PC-9 (cell line): ENCODE measurements around the gene ITPKC. TPM values are rescaled to one million over a fixed set of nuclear protein-coding genes. Genes with fewer than 3 reads are reported as not detected.

Source experiments
- BruUV-seq: library from RNA; stranded (reverse); fragments of 400-500 nt; replicated peaks from 2 replicates; lab custom pipeline; 2021; lab: Mats Ljungman, UMichigan
- CTCF ChIA-PET: fragments of 300-600 bp; sonication (Branson Sonifier 250); formaldehyde crosslinking; loops from one replicate; lab custom pipeline; 2022; ENCODE audit warnings: antibody characterized with exemption; lab: Charles Lee
- POLR2A ChIA-PET: fragments of 300-600 bp; sonication (Branson Sonifier 250); formaldehyde crosslinking; loops from one replicate; lab custom pipeline; 2022; ENCODE audit warnings: antibody characterized with exemption; ENCODE audit not compliant: unreplicated experiment; lab: Charles Lee
- DNase-seq, 2 experiments: peaks; one replicate each; pipeline versions ENCODE4 v3.0.0 to v3.0.0-alpha.2; 2015 to 2022; ENCODE audit warnings: mixed read lengths in 1 of 2
- H2AFZ ChIP-seq: fragments of 200-600 bp; sonication (generic); 2 replicates; pipeline ENCODE4 v1.8.1; 2017; ENCODE audit warnings: antibody characterized with exemption
- H3F3A ChIP-seq: fragments of 200-600 bp; sonication (generic); 2 replicates; pipeline ENCODE4 v1.8.1; 2017; ENCODE audit warnings: antibody characterized with exemption, mild to moderate bottlenecking, low read depth; ENCODE audit not compliant: insufficient read depth
- H3K27ac ChIP-seq: fragments of 200-600 bp; sonication (generic); 2 replicates; pipeline ENCODE4 v1.6.1; 2016; ENCODE audit warnings: mixed run types
- H3K27me3 ChIP-seq: fragments of 200-600 bp; sonication (generic); 2 replicates; pipeline ENCODE4 v1.6.1; 2016; ENCODE audit warnings: low read depth, mixed run types; ENCODE audit not compliant: insufficient read depth
- H3K36me3 ChIP-seq: fragments of 200-600 bp; sonication (generic); 2 replicates; pipeline ENCODE4 v1.6.1; 2016; ENCODE audit warnings: low read depth, mixed run types
- H3K4me1 ChIP-seq: fragments of 200-600 bp; sonication (generic); replicated peaks from 2 replicates; pipeline ENCODE4 v1.6.1; 2016; ENCODE audit warnings: mixed run types; ENCODE audit not compliant: insufficient read depth
- H3K4me2 ChIP-seq: fragments of 200-600 bp; sonication (generic); 2 replicates; pipeline ENCODE4 v1.6.1; 2017; ENCODE audit warnings: mixed run types
- H3K4me3 ChIP-seq: fragments of 200-600 bp; sonication (generic); 2 replicates; pipeline ENCODE4 v1.6.1; 2016; ENCODE audit warnings: mixed run types
- H3K79me2 ChIP-seq: fragments of 200-600 bp; sonication (generic); 2 replicates; pipeline ENCODE4 v1.6.1; 2017; ENCODE audit warnings: low read depth, mixed run types
- H3K9me2 ChIP-seq: fragments of 200-600 bp; sonication (generic); 2 replicates; pipeline ENCODE4 v1.8.1; 2017; ENCODE audit warnings: mild to moderate bottlenecking; ENCODE audit not compliant: insufficient read depth
- H3K9me3 ChIP-seq: fragments of 200-600 bp; sonication (generic); 2 replicates; pipeline ENCODE4 v1.8.1; 2016; ENCODE audit warnings: low read depth; ENCODE audit not compliant: insufficient read depth
- H4K20me1 ChIP-seq: fragments of 200-600 bp; sonication (generic); 2 replicates; pipeline ENCODE4 v1.8.1; 2017; ENCODE audit not compliant: insufficient read depth
- CTCF ChIP-seq: fragments of 200-600 bp; sonication (generic); conservative IDR thresholded peaks from 2 replicates; pipeline ENCODE4 v1.6.1; 2017; ENCODE audit warnings: mixed run types, antibody characterized with exemption, mild to moderate bottlenecking, moderate library complexity
- EZH2 ChIP-seq: fragments of 200-600 bp; sonication (generic); IDR thresholded peaks from 2 replicates; pipeline ENCODE4 v1.8.0; 2017; ENCODE audit warnings: antibody characterized with exemption, low read depth
- intact Hi-C: fragments of 100-400 bp; cut with micrococcal nuclease; formaldehyde crosslinking; loops from one replicate; pipeline ENCODE4 v1.10.0; 2022; ENCODE audit not compliant: unreplicated experiment
- total RNA-seq: library from RNA; stranded (reverse); gene quantifications from 2 replicates; pipeline ENCODE4 v1.2.3, GENCODE V29; 2021

The ITPKC gene
- total RNA-seq, 1 experiment from 2014 or later: 17.6 TPM

GRCh38 chr19:40741527-40742390, 24.8 kb downstream of the ITPKC start:
- BruUV-seq: no TSS peak
- intact Hi-C loops: no loop called here
- no peak for TF ChIP-seq CTCF
- TF ChIP-seq EZH2: no peak
- Histone ChIP-seq H3K9me2 (no peaks in the 10 kb centered on the region), H3K36me3 (peaks cover 9% of the 10 kb centered on the region; the same call in 1 of the 2 replicates), H3K4me1 (0 out of 2 replicates have a peak, but pooled peaks cover 6% of the 10 kb centered on the region), H3K9me3 (no peaks in the 10 kb centered on the region), H3F3A (peaks cover 30% of the 10 kb centered on the region), H3K79me2 (no peaks in the 10 kb centered on the region), H3K27ac (no peak overlapping the region), H2AFZ (no peak overlapping the region), H3K4me3 (no peak overlapping the region), H3K4me2 (no peak overlapping the region), H3K27me3 (no peaks in the 10 kb centered on the region), H4K20me1 (no peaks in the 10 kb centered on the region; the same call in 1 of the 2 replicates)
- ChIA-PET CTCF (no interaction called here), POLR2A (no interaction called here)
- no peak for DNase-seq

- ChIA-PET CTCF (no interaction called here), POLR2A (no interaction called here)
- intact Hi-C loops: no loop called here
- no peaks in the 10 kb centered on the region for H3K27me3 ChIP-seq
- no peaks in the 10 kb centered on the region; the same call in 1 of the 2 replicates for H4K20me1 ChIP-seq
- H3K9me2 ChIP-seq: no peaks in the 10 kb centered on the region
- H3K79me2 ChIP-seq: no peaks in the 10 kb centered on the region
- H3K4me3 ChIP-seq: no peak overlapping the region
- H3F3A ChIP-seq: peaks cover 30% of the 10 kb centered on the region
- H3K4me2 ChIP-seq: no peak overlapping the region
- H3K36me3 ChIP-seq: peaks cover 7% of the 10 kb centered on the region; the same call in 1 of the 2 replicates
- DNase-seq: no peak
- no TSS peak for BruUV-seq
- 0 out of 2 replicates have a peak, but pooled peaks cover 6% of the 10 kb centered on the region for H3K4me1 ChIP-seq
- TF ChIP-seq CTCF (no peak), EZH2 (no peak)
- H2AFZ ChIP-seq: no peak overlapping the region
- H3K9me3 ChIP-seq: no peaks in the 10 kb centered on the region
- H3K27ac ChIP-seq: no peak overlapping the region
Observed at GRCh38 chr19:40742477-40742876, 25.6 kb downstream of the ITPKC start.

- no peak overlapping the region for H3K27ac ChIP-seq
- peaks cover 33% of the 10 kb centered on the region for H3F3A ChIP-seq
- intact Hi-C loops: no loop called here
- no peaks in the 10 kb centered on the region for H3K9me2 ChIP-seq
- ChIA-PET POLR2A (no interaction called here), CTCF (no interaction called here)
- 0 out of 2 replicates have a peak, but pooled peaks cover 6% of the 10 kb centered on the region for H3K4me1 ChIP-seq
- H3K4me2 ChIP-seq: no peak overlapping the region
- no peak overlapping the region for H3K4me3 ChIP-seq
- no peak for DNase-seq
- no peaks in the 10 kb centered on the region for H3K79me2 ChIP-seq
- H3K9me3 ChIP-seq: no peaks in the 10 kb centered on the region
- BruUV-seq: no TSS peak
- H2AFZ ChIP-seq: no peak overlapping the region
- peaks cover 5% of the 10 kb centered on the region; the same call in 1 of the 2 replicates for H3K36me3 ChIP-seq
- no peak for TF ChIP-seq EZH2
- TF ChIP-seq CTCF: no peak
- H4K20me1 ChIP-seq: no peaks in the 10 kb centered on the region; the same call in 1 of the 2 replicates
- H3K27me3 ChIP-seq: no peaks in the 10 kb centered on the region
Observed at GRCh38 chr19:40742886-40743285, 26.0 kb downstream of the ITPKC start.
